DOHH2 (cell line): ENCODE data around the gene GATA3.

Experiments
- H3F3A ChIP-seq: fragments of 200-600 bp; sonication (generic), shearing (Covaris generic); 2 replicates; pipeline ENCODE4 v1.6.0; 2016; ENCODE audit warnings: antibody characterized with exemption, mild to moderate bottlenecking; ENCODE audit not compliant: control insufficient read depth, insufficient read depth
- H3K27ac ChIP-seq: fragments of 200-600 bp; sonication (generic); 2 replicates; pipeline ENCODE4 v1.5.1; 2014; ENCODE audit warnings: low read depth, mild to moderate bottlenecking, low read length, moderate library complexity
- H3K27me3 ChIP-seq: fragments of 200-600 bp; sonication (generic); 2 replicates; pipeline ENCODE4 v1.6.1; 2014; ENCODE audit warnings: mild to moderate bottlenecking, low read length, mixed read lengths; ENCODE audit not compliant: control insufficient read depth
- H3K36me3 ChIP-seq: fragments of 200-600 bp; sonication (generic); 2 replicates; pipeline ENCODE4 v1.6.1; 2014; ENCODE audit warnings: mild to moderate bottlenecking, low read length, moderate library complexity, mixed read lengths; ENCODE audit not compliant: control insufficient read depth
- H3K4me1 ChIP-seq: fragments of 200-600 bp; sonication (generic); 2 replicates; pipeline ENCODE4 v1.6.1; 2014; ENCODE audit warnings: mild to moderate bottlenecking, low read length, mixed read lengths; ENCODE audit not compliant: control insufficient read depth
- H3K4me2 ChIP-seq: fragments of 200-600 bp; sonication (generic); 2 replicates; pipeline ENCODE4 v1.6.0; 2014; ENCODE audit warnings: mild to moderate bottlenecking, low read length, moderate library complexity
- H3K4me3 ChIP-seq: fragments of 200-600 bp; sonication (generic); 2 replicates; pipeline ENCODE4 v1.5.1; 2014; ENCODE audit warnings: mild to moderate bottlenecking, low read length, mixed read lengths
- H3K79me2 ChIP-seq: fragments of 200-600 bp; sonication (generic); 2 replicates; pipeline ENCODE4 v1.6.1; 2014; ENCODE audit warnings: mild to moderate bottlenecking, low read length, mixed read lengths; ENCODE audit not compliant: control insufficient read depth
- H3K9me2 ChIP-seq: fragments of 200-600 bp; sonication (generic); replicated peaks from 2 replicates; pipeline ENCODE4 v1.6.1; 2014; ENCODE audit warnings: mild to moderate bottlenecking, low read length, mixed read lengths; ENCODE audit not compliant: control insufficient read depth
- H3K9me3 ChIP-seq: fragments of 200-600 bp; sonication (generic); 2 replicates; pipeline ENCODE4 v1.6.1; 2014; ENCODE audit warnings: antibody characterized with exemption, low read length, mixed read lengths; ENCODE audit not compliant: control insufficient read depth, insufficient read depth
- H4K20me1 ChIP-seq: fragments of 200-600 bp; sonication (generic); 2 replicates; pipeline ENCODE4 v1.6.0; 2014; ENCODE audit warnings: low read depth, mild to moderate bottlenecking, antibody characterized with exemption, low read length, moderate library complexity; ENCODE audit not compliant: control insufficient read depth, insufficient read depth
- EZH2phosphoT487 ChIP-seq: fragments of 200-600 bp; sonication (generic); IDR thresholded peaks from 2 replicates; pipeline ENCODE4 v1.6.1; 2017; ENCODE audit warnings: borderline replicate concordance, mild to moderate bottlenecking, antibody characterized with exemption, low read length, moderate library complexity, mixed read lengths
- TF ChIP-seq, protein P1 (sequence below): fragments of 200-600 bp; sonication (generic); IDR thresholded peaks from one replicate; pipeline ENCODE4 v1.5.1; 2014; ENCODE audit warnings: antibody characterized with exemption, mild to moderate bottlenecking, low read depth, low read length; ENCODE audit not compliant: poor library complexity, severe bottlenecking

The GATA3 gene

DNA sequence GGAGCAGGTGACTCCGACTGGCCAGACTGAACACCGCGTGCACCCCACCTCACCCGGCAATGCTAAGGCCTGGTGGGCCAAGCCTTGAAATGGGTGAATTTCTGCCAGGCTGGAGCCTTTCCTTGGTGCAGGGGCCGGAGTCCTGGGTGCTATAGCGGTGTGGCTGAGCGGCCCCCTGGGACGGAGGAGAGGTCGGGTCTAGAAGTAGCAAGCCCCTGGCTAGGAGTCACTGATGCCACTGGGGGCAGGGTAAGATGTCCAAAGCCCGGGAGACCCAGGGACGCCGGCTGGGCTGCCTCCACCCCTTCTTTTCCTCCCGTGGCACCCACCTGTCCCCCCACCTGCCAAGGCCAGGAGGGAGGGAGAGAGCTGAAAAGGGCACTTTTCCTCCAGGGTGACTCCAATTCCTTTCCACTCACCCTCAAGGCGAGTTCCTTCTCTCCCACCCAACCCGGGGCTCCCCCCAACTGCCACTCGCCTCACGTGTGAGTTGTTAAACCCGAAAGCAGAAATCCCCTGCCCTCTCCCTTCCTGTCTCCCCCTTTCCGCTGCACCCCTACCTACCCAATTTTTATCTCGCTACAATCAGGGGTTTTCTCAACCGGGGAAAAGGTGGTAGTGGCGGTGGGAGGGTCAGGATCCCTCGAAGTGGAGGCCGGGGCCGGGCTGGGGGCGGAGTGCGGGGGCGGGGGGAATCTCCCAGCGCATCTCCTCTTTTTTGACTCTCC is 6.0 kb upstream of the GATA3 start:
- H3K27me3 ChIP-seq, result peaks cover 48% of the 10 kb centered on the region
- no peak overlapping the region for H3K27ac ChIP-seq
- H3F3A ChIP-seq, result no peaks in the 10 kb centered on the region
- H3K4me3 ChIP-seq, result no peak overlapping the region
- no peaks in the 10 kb centered on the region for H4K20me1 ChIP-seq
- TF ChIP-seq EZH2phosphoT487, result peak; percentile 26; the same call in 1 of the 2 replicates
- TF ChIP-seq, protein P1, sequence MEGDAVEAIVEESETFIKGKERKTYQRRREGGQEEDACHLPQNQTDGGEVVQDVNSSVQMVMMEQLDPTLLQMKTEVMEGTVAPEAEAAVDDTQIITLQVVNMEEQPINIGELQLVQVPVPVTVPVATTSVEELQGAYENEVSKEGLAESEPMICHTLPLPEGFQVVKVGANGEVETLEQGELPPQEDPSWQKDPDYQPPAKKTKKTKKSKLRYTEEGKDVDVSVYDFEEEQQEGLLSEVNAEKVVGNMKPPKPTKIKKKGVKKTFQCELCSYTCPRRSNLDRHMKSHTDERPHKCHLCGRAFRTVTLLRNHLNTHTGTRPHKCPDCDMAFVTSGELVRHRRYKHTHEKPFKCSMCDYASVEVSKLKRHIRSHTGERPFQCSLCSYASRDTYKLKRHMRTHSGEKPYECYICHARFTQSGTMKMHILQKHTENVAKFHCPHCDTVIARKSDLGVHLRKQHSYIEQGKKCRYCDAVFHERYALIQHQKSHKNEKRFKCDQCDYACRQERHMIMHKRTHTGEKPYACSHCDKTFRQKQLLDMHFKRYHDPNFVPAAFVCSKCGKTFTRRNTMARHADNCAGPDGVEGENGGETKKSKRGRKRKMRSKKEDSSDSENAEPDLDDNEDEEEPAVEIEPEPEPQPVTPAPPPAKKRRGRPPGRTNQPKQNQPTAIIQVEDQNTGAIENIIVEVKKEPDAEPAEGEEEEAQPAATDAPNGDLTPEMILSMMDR, result no peak
- no peaks in the 10 kb centered on the region for H3K79me2 ChIP-seq
- H3K4me2 ChIP-seq, result no peak overlapping the region
- H3K9me2 ChIP-seq, result no peaks in the 10 kb centered on the region
- H3K4me1 ChIP-seq, result no peaks in the 10 kb centered on the region
- no peaks in the 10 kb centered on the region; the same call in 1 of the 2 replicates for H3K9me3 ChIP-seq
- H3K36me3 ChIP-seq, result no peaks in the 10 kb centered on the region

DNA sequence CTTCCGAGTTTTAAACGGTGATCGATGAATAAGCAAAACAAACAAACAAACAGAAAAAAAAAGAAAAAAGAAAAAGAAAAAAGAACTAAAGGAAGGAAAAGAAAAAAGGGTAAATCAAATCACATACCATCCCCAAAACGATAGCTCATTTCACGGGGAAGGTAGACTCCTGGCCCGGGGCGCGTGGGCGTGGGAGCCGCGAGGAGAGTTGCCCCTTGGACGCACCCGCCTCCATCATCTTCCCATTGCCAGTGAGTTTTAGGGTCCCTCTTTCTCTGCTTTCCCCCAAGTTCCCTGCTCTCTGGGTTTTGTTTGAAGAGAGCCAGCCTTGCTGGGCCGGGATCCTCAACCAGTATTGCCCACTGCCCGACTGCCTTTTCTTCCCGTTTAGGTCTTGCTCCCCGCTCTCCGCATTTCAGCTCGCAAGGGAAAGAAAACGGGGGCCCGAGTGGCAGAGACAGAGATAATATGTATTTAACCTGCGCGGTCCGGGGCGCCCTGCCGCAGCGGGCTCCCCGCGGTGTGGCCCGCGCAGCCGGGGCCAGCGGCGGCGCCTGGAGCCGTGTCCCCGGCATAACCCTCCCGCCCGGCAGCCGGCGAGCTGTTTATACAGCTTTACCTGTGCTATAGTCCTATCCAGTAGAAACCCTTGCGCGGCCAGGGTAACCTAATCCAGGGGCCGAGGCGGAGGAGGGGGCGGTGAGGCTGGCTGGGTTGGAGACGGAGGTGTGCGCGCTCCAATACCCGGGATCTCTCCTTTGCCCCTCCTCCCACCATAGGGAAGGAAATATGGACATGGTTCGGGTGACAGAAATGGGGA is 5.2 kb upstream of the GATA3 start:
- no peak overlapping the region for H3K4me2 ChIP-seq
- TF ChIP-seq, protein P1, result no peak
- no peak for TF ChIP-seq EZH2phosphoT487
- no peak overlapping the region for H3K27ac ChIP-seq
- H4K20me1 ChIP-seq, result no peaks in the 10 kb centered on the region
- no peaks in the 10 kb centered on the region for H3K4me1 ChIP-seq
- no peaks in the 10 kb centered on the region for H3K9me2 ChIP-seq
- no peaks in the 10 kb centered on the region for H3K79me2 ChIP-seq
- H3F3A ChIP-seq, result no peaks in the 10 kb centered on the region
- no peak overlapping the region for H3K4me3 ChIP-seq
- no peaks in the 10 kb centered on the region for H3K36me3 ChIP-seq
- H3K9me3 ChIP-seq, result no peaks in the 10 kb centered on the region; the same call in 1 of the 2 replicates
- H3K27me3 ChIP-seq, result peaks cover 43% of the 10 kb centered on the region

GRCh38 chr10:8049865-8050555 is 4.5 kb upstream of the GATA3 start:
- TF ChIP-seq, protein P1, result no peak
- no peak for TF ChIP-seq EZH2phosphoT487
- no peaks in the 10 kb centered on the region for H3F3A ChIP-seq
- no peak overlapping the region for H3K27ac ChIP-seq
- no peaks in the 10 kb centered on the region; the same call in 1 of the 2 replicates for H3K9me3 ChIP-seq
- no peak overlapping the region for H3K4me3 ChIP-seq
- no peaks in the 10 kb centered on the region for H3K79me2 ChIP-seq
- H4K20me1 ChIP-seq, result no peaks in the 10 kb centered on the region
- no peak overlapping the region for H3K4me2 ChIP-seq
- H3K4me1 ChIP-seq, result no peaks in the 10 kb centered on the region
- H3K36me3 ChIP-seq, result no peaks in the 10 kb centered on the region
- H3K27me3 ChIP-seq, result peaks cover 36% of the 10 kb centered on the region
- no peaks in the 10 kb centered on the region for H3K9me2 ChIP-seq
